Neuron (in vitro differentiated cells): Measurements from ENCODE around the gene SEC63.
"Not testable (repeated sequence)": the region's sequence is repeated elsewhere in the genome, so short reads cannot be mapped to it uniquely, and the experiment has no call there.

ENCODE experiments used
- H2AFZ ChIP-seq: one replicate; pipeline ENCODE4 v1.6.1; 2013; ENCODE audit warnings: low read depth, mild to moderate bottlenecking, inconsistent platforms, low read length, moderate library complexity
- H3K27me3 ChIP-seq: one replicate; pipeline ENCODE4 v1.6.1; 2013; ENCODE audit warnings: low read length; ENCODE audit not compliant: insufficient read depth
- H3K36me3 ChIP-seq: one replicate; pipeline ENCODE4 v1.6.1; 2013; ENCODE audit warnings: low read length; ENCODE audit not compliant: insufficient read depth
- H3K4me1 ChIP-seq: one replicate; pipeline ENCODE4 v1.6.1; 2013; ENCODE audit warnings: low read length; ENCODE audit not compliant: insufficient read depth
- H3K4me3 ChIP-seq: 2 replicates; pipeline ENCODE4 v1.5.1; 2013; ENCODE audit warnings: mild to moderate bottlenecking, low read length, moderate library complexity
- H3K9me3 ChIP-seq: one replicate; pipeline ENCODE4 v1.6.1; 2013; ENCODE audit warnings: low read length

Gene SEC63, protein sequence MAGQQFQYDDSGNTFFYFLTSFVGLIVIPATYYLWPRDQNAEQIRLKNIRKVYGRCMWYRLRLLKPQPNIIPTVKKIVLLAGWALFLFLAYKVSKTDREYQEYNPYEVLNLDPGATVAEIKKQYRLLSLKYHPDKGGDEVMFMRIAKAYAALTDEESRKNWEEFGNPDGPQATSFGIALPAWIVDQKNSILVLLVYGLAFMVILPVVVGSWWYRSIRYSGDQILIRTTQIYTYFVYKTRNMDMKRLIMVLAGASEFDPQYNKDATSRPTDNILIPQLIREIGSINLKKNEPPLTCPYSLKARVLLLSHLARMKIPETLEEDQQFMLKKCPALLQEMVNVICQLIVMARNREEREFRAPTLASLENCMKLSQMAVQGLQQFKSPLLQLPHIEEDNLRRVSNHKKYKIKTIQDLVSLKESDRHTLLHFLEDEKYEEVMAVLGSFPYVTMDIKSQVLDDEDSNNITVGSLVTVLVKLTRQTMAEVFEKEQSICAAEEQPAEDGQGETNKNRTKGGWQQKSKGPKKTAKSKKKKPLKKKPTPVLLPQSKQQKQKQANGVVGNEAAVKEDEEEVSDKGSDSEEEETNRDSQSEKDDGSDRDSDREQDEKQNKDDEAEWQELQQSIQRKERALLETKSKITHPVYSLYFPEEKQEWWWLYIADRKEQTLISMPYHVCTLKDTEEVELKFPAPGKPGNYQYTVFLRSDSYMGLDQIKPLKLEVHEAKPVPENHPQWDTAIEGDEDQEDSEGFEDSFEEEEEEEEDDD

GRCh38 chr6:107957909-107958688, at the start of gene SEC63:
SEC63 (minus strand) TSS chr6:107958208; CDS start chr6:107958009, 199 bp downstream.
- Histone ChIP-seq H3K4me1 (peaks cover 5% of the 10 kb centered on the region), H2AFZ (peak within 1 kb of the TSS; percentile 89), H3K36me3 (peaks cover 3% of the 10 kb centered on the region), H3K4me3 (peak within 1 kb of the TSS; percentile 98), H3K27me3 (no peaks in the 10 kb centered on the region), H3K9me3 (no peaks in the 10 kb centered on the region)

DNA sequence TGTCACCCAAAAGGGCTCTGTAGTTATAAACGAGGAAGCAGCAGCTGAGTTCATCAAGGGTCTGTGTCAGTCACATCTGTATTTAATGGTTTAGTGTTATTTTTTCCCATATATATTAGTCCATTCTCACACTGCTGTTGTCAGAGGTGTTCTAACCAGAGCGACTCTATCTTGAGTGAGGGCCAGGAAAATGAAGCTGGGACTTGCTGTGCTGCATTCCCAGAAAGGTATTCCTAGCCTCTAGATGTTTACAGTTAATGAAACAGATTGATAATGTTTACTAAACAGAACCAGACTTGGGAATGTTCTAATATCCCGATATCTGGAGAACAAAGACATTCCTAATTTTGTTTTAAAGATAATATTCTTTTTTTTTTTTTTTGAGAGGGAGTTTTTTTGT, 48.0 kb upstream of the SEC63 start:
- Histone ChIP-seq H3K9me3 (no peaks in the 10 kb centered on the region), H3K27me3 (no peaks in the 10 kb centered on the region), H2AFZ (no peak overlapping the region), H3K36me3 (no peaks in the 10 kb centered on the region), H3K4me1 (peaks cover 13% of the 10 kb centered on the region), H3K4me3 (no peak overlapping the region)

- H3K4me1 ChIP-seq = peaks cover 13% of the 10 kb centered on the region
- no peaks in the 10 kb centered on the region for H3K27me3 ChIP-seq
- no peak overlapping the region for H3K4me3 ChIP-seq
- H3K9me3 ChIP-seq = no peaks in the 10 kb centered on the region
- no peak overlapping the region for H2AFZ ChIP-seq
- H3K36me3 ChIP-seq = no peaks in the 10 kb centered on the region
Observed at GRCh38 chr6:108004861-108005260, 46.9 kb upstream of the SEC63 start.

DNA sequence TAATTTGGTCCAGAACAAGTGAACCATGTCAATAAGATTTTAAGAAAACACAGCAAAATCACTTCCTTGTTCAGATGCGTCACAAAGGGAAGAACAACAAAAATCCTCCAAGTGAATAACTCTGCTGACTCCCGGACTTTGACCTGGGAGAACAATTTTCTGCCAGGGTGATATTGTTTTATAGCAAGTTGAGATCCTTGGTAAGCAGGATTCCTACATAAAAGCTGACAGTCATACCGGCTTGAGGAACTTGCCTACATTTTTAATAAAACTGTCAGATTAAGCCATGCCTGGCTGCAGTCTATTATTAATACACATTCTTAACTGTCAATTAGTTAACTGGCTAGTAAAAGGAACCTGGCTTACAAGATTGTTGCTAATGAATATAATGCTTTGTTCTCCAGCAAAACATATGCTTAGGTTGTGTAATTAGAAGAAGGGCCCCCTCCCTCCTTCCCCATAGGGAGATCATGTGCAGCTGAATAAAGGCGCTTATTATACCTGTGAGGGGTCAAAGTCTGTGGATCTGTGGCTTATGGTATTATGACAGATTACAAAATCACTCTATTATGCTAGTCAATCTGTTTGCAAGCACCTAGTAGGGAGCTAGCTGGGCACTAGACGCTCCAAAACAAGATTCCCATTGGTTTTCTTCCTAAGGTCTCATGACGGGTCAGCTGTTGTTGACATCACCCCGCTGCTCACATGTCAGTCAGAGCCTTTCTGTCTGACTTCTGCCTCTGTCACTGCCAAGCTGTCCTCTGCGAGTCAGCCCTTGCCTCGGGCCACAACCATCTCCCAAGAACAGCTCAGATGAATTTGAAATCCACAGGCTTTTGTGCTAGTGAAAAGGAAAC, 44.6 kb upstream of the SEC63 start:
- H2AFZ ChIP-seq = peak overlapping the region; percentile 58
- no peaks in the 10 kb centered on the region for H3K36me3 ChIP-seq
- peaks cover 13% of the 10 kb centered on the region for H3K4me1 ChIP-seq
- peak overlapping the region; percentile 10 for H3K4me3 ChIP-seq
- H3K27me3 ChIP-seq = no peaks in the 10 kb centered on the region
- H3K9me3 ChIP-seq = no peaks in the 10 kb centered on the region

GRCh38 chr6:108001696-108002231, 43.8 kb upstream of the SEC63 start:
- no peaks in the 10 kb centered on the region for H3K27me3 ChIP-seq
- no peaks in the 10 kb centered on the region for H3K36me3 ChIP-seq
- H3K4me3 ChIP-seq = no peak overlapping the region
- no peaks in the 10 kb centered on the region for H3K9me3 ChIP-seq
- H2AFZ ChIP-seq = no peak overlapping the region
- peaks cover 13% of the 10 kb centered on the region for H3K4me1 ChIP-seq

DNA sequence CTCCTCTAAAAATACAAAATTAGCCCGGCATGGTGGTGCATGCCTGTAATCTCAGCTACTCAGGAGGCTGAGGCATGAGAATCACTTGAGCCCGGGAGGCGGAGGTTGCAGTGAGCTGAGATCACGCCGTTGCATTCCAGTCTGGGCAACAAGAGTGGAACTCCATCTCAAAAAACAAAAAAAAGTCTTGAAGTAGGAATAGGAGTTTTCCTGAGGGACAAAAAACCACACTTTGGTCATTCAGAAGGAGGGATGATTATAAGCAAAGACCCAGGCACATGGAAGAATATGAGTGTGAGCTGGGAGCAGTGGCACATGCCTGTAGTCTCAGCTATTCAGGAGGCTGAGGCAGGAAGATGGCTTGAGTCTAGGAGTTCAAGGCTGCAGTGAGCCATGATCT, 42.3 kb upstream of the SEC63 start:
- not testable (repeated sequence) for H3K36me3 ChIP-seq, H3K9me3 ChIP-seq, H3K4me3 ChIP-seq, H3K27me3 ChIP-seq, H2AFZ ChIP-seq
- peaks cover 13% of the 10 kb centered on the region for H3K4me1 ChIP-seq

DNA sequence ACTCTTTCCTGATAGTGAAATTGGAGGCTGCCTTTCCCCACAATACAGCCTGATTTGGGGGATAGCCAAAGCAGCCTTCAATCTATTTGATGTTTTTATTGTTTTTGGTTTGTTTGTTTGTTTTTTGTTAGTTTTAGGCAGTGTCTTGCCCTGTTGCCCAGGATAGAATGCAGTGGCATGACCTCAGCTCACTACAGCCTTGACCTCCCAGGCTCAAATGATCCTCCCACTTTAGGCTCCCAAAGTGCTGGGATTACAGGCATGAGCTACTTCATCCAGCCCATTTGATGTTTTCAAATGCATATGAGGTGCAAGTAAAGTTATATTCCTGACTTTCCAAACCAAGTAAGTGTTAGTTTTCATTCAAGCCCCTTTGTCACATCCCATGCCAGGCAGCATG, 41.3 kb upstream of the SEC63 start:
- Histone ChIP-seq H2AFZ (no peak overlapping the region), H3K9me3 (no peaks in the 10 kb centered on the region), H3K36me3 (no peaks in the 10 kb centered on the region), H3K4me3 (no peak overlapping the region), H3K4me1 (peaks cover 13% of the 10 kb centered on the region), H3K27me3 (no peaks in the 10 kb centered on the region)

DNA sequence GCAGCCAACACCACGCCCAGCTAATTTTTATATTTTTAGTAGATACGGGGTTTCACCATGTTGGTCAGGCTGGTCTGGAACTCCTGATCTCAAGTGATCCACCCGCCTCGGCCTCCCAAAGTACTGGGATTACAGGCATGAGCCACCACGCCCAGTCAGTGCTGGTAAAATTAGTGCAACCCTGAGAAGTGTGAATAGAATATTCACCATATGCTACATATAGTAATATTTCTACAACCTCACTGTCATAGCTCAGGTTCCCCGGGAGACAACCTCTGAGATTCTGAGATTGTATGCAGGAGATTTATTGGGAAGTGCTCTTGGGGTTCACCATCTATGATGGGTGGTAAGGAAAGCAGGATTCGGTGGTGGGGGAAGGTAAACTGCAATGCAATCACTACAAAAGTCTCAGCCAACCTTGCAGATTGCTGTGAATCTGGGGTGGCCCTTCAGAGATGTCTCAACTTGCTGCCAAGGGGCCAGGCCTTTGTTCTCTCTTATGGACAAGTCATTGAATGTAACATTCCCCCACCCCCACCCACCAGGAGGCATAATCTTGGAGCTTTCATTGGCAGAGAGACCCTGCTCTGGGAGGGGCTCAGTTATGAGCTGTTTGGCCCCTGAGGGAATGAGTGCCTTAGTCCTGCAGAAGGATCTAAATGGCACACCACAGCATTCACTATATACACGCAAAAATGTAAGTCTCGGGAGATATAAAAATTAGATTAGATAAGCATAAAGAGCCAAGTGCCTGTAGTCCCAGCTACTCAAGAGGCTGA, 34.0 kb upstream of the SEC63 start:
- Histone ChIP-seq H2AFZ (no peak overlapping the region), H3K36me3 (no peaks in the 10 kb centered on the region), H3K4me3 (no peak overlapping the region), H3K4me1 (peaks cover 2% of the 10 kb centered on the region), H3K27me3 (no peaks in the 10 kb centered on the region), H3K9me3 (no peaks in the 10 kb centered on the region)

- H2AFZ ChIP-seq = no peak overlapping the region
- H3K4me1 ChIP-seq = peaks cover 2% of the 10 kb centered on the region
- H3K36me3 ChIP-seq = no peaks in the 10 kb centered on the region
- H3K27me3 ChIP-seq = no peaks in the 10 kb centered on the region
- no peaks in the 10 kb centered on the region for H3K9me3 ChIP-seq
- H3K4me3 ChIP-seq = no peak overlapping the region
Observed at GRCh38 chr6:107991061-107991460, 33.1 kb upstream of the SEC63 start.

- not testable (repeated sequence) for H3K36me3 ChIP-seq, H3K9me3 ChIP-seq, H3K4me1 ChIP-seq, H3K4me3 ChIP-seq, H2AFZ ChIP-seq, H3K27me3 ChIP-seq
Observed at GRCh38 chr6:107990587-107990986, 32.6 kb upstream of the SEC63 start.

DNA sequence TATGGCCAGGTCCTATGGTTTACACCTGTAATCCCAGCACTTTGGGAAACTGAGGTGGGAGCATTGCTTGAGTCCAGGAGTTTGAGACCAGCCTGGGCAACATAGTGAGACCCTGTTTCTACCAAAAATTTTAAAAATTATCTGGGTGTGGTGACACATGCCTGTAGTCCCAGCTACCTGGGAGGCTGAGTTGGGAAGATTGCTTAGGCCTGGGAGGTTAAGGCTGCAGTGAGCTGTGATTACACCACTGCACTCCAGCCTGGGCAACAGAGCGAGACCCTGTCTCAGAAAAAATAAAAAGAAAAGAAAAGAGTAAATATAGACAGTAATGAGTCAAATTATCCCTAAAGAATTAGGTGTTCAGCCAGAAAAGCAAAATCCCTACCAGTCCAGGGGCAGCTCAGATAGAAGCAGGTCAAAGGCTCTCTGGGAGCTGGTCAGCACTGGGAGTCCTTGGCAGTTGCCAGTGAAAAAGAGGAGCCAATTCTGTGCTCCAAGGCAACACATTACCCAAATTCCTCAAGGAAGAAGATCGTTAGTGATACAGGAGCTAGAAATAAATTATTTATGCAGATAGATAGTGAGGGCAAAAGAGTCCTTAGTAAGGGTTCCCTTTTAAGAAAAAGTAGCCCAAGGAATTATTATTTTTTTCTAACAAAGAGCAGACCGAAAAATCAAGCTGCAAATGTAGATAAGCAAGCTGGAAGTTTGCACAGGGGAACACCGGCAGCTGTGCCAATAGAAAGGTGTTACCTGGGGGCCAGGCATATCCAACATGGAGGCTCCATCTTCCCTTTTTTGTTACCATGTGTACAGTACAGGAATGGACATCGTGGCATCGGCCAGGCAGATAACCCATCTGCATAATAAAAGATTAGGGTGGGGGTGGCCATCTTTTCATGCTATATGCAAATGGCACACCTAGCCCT, 31.4 kb upstream of the SEC63 start:
- H3K4me1 ChIP-seq = peaks cover 2% of the 10 kb centered on the region
- no peak overlapping the region for H2AFZ ChIP-seq
- H3K4me3 ChIP-seq = no peak overlapping the region
- H3K9me3 ChIP-seq = no peaks in the 10 kb centered on the region
- H3K36me3 ChIP-seq = no peaks in the 10 kb centered on the region
- no peaks in the 10 kb centered on the region for H3K27me3 ChIP-seq
